ENCODE measurements around the gene NR0B2. TPM values are rescaled to one million over a fixed set of nuclear protein-coding genes. Genes with fewer than 3 reads are reported as not detected.
A peak's percentile ranks its signal among the peaks of the same experiment; 100 is the strongest.

Gene NR0B2
- total and polyA plus RNA-seq, 2 of the 13 experiments (the other 11 are each of a cell fraction or from before 2014, with no cell fraction given): 72.5 to 133 TPM

GRCh38 chr1:26938004-26938658 is 24.4 kb upstream of the NR0B2 start (continued):
- TF ChIP-seq FOXP4 (CRISPR knock-in tag; IDR thresholded peaks at IDR 0.05) (peak; percentile 87), ZMYM3 (CRISPR knock-in tag; IDR thresholded peaks at IDR 0.05) (peak; percentile 84), PLRG1 (conservative IDR thresholded peaks at IDR 0.05) (no peak), ZNF484 (CRISPR knock-in tag; IDR thresholded peaks at IDR 0.05; ENCODE audit: borderline replicate concordance, low read depth) (no peak), SETDB1 (CRISPR knock-in tag; IDR thresholded peaks at IDR 0.05; ENCODE audit: borderline replicate concordance) (no peak), SRY (CRISPR knock-in tag; IDR thresholded peaks at IDR 0.05) (no peak), PHB2 (IDR thresholded peaks at IDR 0.05; ENCODE audit: partially characterized antibody) (no peak), ZNF773 (CRISPR knock-in tag; IDR thresholded peaks at IDR 0.05; ENCODE audit: borderline replicate concordance) (no peak), MTA3 (CRISPR knock-in tag; IDR thresholded peaks at IDR 0.05) (no peak), RXRA (CRISPR knock-in tag; IDR thresholded peaks at IDR 0.05) (peak; percentile 99), ZNF256 (CRISPR knock-in tag; conservative IDR thresholded peaks at IDR 0.05) (no peak), FLYWCH1 (CRISPR knock-in tag; IDR thresholded peaks at IDR 0.05) (no peak), SP2 (CRISPR knock-in tag; IDR thresholded peaks at IDR 0.05) (0 out of 2 replicates have a peak, but pooled peaks have one; percentile 37), MAFF (IDR thresholded peaks at IDR 0.05; ENCODE audit: low read depth, low read length) (no peak), DNMT3B (CRISPR knock-in tag; conservative IDR thresholded peaks at IDR 0.05) (no peak), ZNF556 (CRISPR knock-in tag; IDR thresholded peaks at IDR 0.05; ENCODE audit: borderline replicate concordance) (peak; percentile 84; the same call in 1 of the 2 replicates), JUNB (CRISPR knock-in tag; IDR thresholded peaks at IDR 0.05; ENCODE audit: borderline replicate concordance) (no peak), NFKBIZ (CRISPR knock-in tag; IDR thresholded peaks at IDR 0.05) (no peak), NFE2L1 (CRISPR knock-in tag; IDR thresholded peaks at IDR 0.05; ENCODE audit: borderline replicate concordance) (no peak), ZNF562 (CRISPR knock-in tag; IDR thresholded peaks at IDR 0.05; ENCODE audit: borderline replicate concordance) (no peak), THYN1 (CRISPR knock-in tag; IDR thresholded peaks at IDR 0.05; ENCODE audit: borderline replicate concordance, low read depth) (no peak), PHF21A (CRISPR knock-in tag; IDR thresholded peaks at IDR 0.05) (peak; percentile 97), DR1 (CRISPR knock-in tag; IDR thresholded peaks at IDR 0.05) (0 out of 2 replicates have a peak, but pooled peaks have one; percentile 39), ZNF790 (CRISPR knock-in tag; IDR thresholded peaks at IDR 0.05; ENCODE audit: borderline replicate concordance) (no peak), MTF1 (CRISPR knock-in tag; IDR thresholded peaks at IDR 0.05) (no peak), KLF13 (CRISPR knock-in tag; IDR thresholded peaks at IDR 0.05) (no peak)
- TF ChIP-seq, protein P1, sequence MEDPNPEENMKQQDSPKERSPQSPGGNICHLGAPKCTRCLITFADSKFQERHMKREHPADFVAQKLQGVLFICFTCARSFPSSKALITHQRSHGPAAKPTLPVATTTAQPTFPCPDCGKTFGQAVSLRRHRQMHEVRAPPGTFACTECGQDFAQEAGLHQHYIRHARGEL (CRISPR knock-in tag; IDR thresholded peaks at IDR 0.05): no peak
- TF ChIP-seq, protein P2, sequence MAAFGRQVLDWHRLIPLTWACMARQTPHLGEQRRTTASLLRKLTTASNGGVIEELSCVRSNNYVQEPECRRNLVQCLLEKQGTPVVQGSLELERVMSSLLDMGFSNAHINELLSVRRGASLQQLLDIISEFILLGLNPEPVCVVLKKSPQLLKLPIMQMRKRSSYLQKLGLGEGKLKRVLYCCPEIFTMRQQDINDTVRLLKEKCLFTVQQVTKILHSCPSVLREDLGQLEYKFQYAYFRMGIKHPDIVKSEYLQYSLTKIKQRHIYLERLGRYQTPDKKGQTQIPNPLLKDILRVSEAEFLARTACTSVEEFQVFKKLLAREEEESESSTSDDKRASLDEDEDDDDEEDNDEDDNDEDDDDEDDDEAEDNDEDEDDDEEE (CRISPR knock-in tag; IDR thresholded peaks at IDR 0.05): no peak; the same call in 1 of the 2 replicates
- TF ChIP-seq, protein P3, sequence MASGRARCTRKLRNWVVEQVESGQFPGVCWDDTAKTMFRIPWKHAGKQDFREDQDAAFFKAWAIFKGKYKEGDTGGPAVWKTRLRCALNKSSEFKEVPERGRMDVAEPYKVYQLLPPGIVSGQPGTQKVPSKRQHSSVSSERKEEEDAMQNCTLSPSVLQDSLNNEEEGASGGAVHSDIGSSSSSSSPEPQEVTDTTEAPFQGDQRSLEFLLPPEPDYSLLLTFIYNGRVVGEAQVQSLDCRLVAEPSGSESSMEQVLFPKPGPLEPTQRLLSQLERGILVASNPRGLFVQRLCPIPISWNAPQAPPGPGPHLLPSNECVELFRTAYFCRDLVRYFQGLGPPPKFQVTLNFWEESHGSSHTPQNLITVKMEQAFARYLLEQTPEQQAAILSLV (CRISPR knock-in tag; IDR thresholded peaks at IDR 0.05; ENCODE audit: borderline replicate concordance): peak; percentile 93

All from HepG2 (cell line).